Measurements from ENCODE around the gene ARFGAP1. TPM values are rescaled to one million over a fixed set of nuclear protein-coding genes. Genes with fewer than 3 reads are reported as not detected.

The ARFGAP1 gene
- total and polyA plus RNA-seq, 2 of the 4 experiments (the other 2 are of a cell fraction) = 59.1 to 194 TPM

DNA sequence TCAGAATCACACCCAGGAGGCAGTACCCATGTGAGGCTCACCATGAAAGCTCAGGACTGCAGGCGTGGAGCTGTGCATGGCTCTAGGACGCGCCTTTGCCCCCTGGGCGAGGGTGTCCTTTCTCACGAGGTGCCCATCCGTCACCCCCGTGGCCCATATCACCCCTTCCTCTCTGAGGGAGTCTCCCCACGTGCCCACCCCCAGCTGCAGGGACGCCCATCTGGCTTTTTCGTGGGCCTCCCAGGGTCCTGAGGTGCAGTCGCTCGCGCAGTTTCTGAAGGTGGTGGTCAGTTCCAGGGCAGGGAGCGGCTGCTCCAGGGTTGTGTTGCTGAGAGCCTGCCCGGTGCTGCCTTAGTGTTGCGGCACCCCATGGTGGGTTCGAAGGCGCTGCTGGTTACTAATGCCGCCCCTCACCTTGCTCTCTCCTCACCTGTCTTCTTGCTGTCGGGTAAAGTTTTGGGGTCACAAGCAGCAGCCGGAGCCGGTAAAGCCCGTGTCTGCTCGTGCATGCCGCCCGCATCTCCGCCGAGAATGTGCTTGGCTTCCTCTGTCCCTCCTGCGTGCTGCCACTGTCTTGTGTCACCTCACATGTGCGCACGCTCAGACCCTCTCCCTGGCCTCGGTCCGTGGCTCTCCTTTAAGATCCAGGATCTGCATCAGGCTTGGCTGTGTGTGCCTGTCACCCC lies 10.9 kb downstream of the ARFGAP1 start:
- Histone ChIP-seq H3K4me1 (ENCODE audit: control insufficient read depth, insufficient read depth, low read length) (no peaks in the 10 kb centered on the region), H3K9me3 (ENCODE audit: control insufficient read depth, insufficient read depth, low read length) (no peaks in the 10 kb centered on the region), H3K4ac (ENCODE audit: low read depth, low read length) (no peak overlapping the region), H2BK120ac (ENCODE audit: low read depth, low read length) (no peak overlapping the region), H4K8ac (ENCODE audit: low read depth in 2 of 2, low read length in 2 of 2) (no peak overlapping the region), H4K91ac (ENCODE audit: insufficient read depth, low read depth, low read length) (no peak overlapping the region), H3K9ac (ENCODE audit: low read depth, low read length) (no peak overlapping the region), H2AFZ (replicated peaks; ENCODE audit: low read length, poor library complexity) (no peak overlapping the region), H3K79me1 (ENCODE audit: low read depth in 1 of 2, low read length in 2 of 2) (peaks cover 10 to 28% of the 10 kb centered on the region in 2 experiments), H3K4me2 (ENCODE audit: low read depth, low read length) (no peak overlapping the region), H3K23ac (ENCODE audit: low read depth, low read length) (no peak overlapping the region), H3K9me1 (ENCODE audit: insufficient read depth, low read length) (no peaks in the 10 kb centered on the region), H4K5ac (ENCODE audit: low read depth, low read length) (no peak overlapping the region), H3K56ac (ENCODE audit: extremely low read depth, insufficient read depth, low read length) (no peak overlapping the region), H2AK9ac (replicated peaks; ENCODE audit: low read depth, low read length, poor library complexity) (no peak overlapping the region), H3K36me3 (ENCODE audit: control insufficient read depth, insufficient read depth, low read length) (peaks cover 82% of the 10 kb centered on the region), H2BK15ac (ENCODE audit: low read depth, low read length) (no peak overlapping the region), H3K4me3 (ENCODE audit: insufficient read depth, low read depth, low read length) (no peak overlapping the region), H2AK5ac (ENCODE audit: low read depth, low read length) (no peak overlapping the region), H3K27ac (ENCODE audit: insufficient read depth, low read length) (no peak overlapping the region), H2BK5ac (ENCODE audit: low read depth, low read length, poor library complexity, severe bottlenecking) (no peak overlapping the region), H4K20me1 (ENCODE audit: insufficient read depth, low read length) (peaks cover 52% of the 10 kb centered on the region), H3K18ac (ENCODE audit: low read depth, low read length) (no peak overlapping the region), H3K14ac (replicated peaks; ENCODE audit: low read depth, low read length) (no peak overlapping the region), H3K27me3 (ENCODE audit: control insufficient read depth, insufficient read depth, low read length) (no peaks in the 10 kb centered on the region), H2BK20ac (ENCODE audit: low read depth, low read length) (no peak overlapping the region)
- dilution Hi-C loops (cut with HindIII; ENCODE audit: low sequenced_read_pairs, unreplicated experiment) = no loop called here
- POLR2A ChIA-PET (ENCODE audit: unreplicated experiment) = no interaction called here
- no TSS peak for BruUV-seq (replicated peaks)
- CTCF ChIA-PET = no interaction called here
- 91% methylated on average over 29 of the region's 33 CpGs; no CpG with 5 or more reads in 1 of the 2 experiments for WGBS, 2 experiments (ENCODE audit: extremely low coverage in 2 of 2, insufficient read length in 1 of 2)
- intact Hi-C loops (cut with micrococcal nuclease) = no loop called here
- ATAC-seq (ENCODE audit: low read depth) = no peak
- in situ Hi-C loops (cut with MboI; ENCODE audit: low sequenced_read_pairs) = no loop called here
- TF ChIP-seq NFE2L2 (IDR thresholded peaks at IDR 0.05; ENCODE audit: low read depth, low read length) = no peak
- TF ChIP-seq, protein P1, sequence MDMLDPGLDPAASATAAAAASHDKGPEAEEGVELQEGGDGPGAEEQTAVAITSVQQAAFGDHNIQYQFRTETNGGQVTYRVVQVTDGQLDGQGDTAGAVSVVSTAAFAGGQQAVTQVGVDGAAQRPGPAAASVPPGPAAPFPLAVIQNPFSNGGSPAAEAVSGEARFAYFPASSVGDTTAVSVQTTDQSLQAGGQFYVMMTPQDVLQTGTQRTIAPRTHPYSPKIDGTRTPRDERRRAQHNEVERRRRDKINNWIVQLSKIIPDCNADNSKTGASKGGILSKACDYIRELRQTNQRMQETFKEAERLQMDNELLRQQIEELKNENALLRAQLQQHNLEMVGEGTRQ (IDR thresholded peaks at IDR 0.05; ENCODE audit: low read depth, low read length) = no peak
- no peak for TF ChIP-seq MAFK (IDR thresholded peaks at IDR 0.05; ENCODE audit: low read depth, low read length)
- no peak for TF ChIP-seq SMC3 (IDR thresholded peaks at IDR 0.05; ENCODE audit: low read depth, low read length)
- DNase-seq = no peak
